SH-SY5Y (cell line): ENCODE data around the gene SNUPN.

Source experiments
- GATA2 ChIP-seq: IDR thresholded peaks from 2 replicates; pipeline ENCODE4 v1.6.1; 2011; ENCODE audit warnings: mild to moderate bottlenecking, low read depth, low read length
- GATA3 ChIP-seq: IDR thresholded peaks from 2 replicates; pipeline ENCODE4 v1.6.1; 2011; ENCODE audit warnings: low read depth, mild to moderate bottlenecking, low read length, moderate library complexity

DNA sequence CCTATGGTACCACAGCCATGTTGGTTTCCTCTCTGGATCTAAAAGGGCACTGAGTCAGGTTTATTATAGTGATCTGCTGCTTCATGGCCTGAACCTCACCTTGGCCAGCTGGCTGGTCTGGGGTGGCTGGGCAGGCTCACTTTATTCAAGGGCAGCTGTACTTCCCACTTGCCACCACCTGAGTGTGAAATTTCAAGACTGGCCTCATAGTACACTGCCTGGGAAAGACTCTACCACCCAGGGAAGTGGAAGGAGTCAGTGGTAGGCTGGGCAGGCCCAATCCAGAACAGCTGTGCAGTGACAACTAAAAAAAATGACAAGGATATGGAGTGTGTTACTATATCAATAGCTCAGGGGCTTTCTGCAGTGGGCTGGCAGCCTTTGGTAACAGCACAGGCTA lies 8.8 kb downstream of the SNUPN start:
- TF ChIP-seq GATA3 (no peak), GATA2 (no peak)
